GM04504 (cell line): ENCODE data around the gene USP32.

Source experiments
- DNase-seq: peaks from one replicate; pipeline ENCODE4 v3.0.0-alpha.2; 2012; ENCODE audit warnings: low read depth

USP32 gene

DNA sequence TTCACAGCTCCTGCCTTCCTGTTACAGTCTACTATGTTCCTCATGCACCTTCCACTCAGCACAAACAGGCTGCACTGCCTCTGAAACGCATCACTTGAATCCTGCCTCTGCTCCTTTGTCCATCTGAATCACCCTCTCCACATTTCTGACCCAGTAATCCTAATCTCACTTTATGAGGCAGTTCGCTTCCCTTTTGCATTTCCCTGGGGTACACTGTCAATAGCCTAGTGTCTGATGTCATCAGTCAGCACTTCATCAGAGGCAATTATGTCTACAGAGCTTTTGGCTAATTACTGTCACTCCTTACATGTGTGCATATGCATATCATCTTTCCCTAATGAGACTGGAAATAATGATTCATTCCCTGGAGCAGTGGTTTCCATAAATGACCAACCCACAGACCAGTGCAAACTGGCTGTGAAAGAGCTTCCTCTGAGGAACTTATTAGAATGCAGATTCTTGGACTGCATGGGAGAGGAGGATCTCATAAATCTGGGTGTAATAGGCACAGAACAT, 218.6 kb downstream of the USP32 start:
- DNase-seq, result peak; percentile 48

DNA sequence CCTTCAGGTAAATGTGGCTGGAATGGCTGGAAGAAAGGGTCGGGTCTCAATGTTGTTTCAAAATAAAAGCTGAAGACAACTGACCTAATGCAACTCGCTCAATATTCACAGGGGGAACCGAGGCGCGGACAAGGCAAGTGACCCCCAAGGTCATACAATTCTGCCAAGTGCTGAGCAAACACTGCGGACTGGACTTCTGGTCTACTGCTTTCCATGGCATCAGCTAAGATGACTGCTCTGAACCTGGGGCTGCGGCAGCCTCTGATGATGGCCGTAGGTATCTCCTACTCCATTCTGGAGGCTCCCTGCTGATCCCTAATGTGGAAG, 220.2 kb downstream of the USP32 start:
- no peak for DNase-seq

DNA sequence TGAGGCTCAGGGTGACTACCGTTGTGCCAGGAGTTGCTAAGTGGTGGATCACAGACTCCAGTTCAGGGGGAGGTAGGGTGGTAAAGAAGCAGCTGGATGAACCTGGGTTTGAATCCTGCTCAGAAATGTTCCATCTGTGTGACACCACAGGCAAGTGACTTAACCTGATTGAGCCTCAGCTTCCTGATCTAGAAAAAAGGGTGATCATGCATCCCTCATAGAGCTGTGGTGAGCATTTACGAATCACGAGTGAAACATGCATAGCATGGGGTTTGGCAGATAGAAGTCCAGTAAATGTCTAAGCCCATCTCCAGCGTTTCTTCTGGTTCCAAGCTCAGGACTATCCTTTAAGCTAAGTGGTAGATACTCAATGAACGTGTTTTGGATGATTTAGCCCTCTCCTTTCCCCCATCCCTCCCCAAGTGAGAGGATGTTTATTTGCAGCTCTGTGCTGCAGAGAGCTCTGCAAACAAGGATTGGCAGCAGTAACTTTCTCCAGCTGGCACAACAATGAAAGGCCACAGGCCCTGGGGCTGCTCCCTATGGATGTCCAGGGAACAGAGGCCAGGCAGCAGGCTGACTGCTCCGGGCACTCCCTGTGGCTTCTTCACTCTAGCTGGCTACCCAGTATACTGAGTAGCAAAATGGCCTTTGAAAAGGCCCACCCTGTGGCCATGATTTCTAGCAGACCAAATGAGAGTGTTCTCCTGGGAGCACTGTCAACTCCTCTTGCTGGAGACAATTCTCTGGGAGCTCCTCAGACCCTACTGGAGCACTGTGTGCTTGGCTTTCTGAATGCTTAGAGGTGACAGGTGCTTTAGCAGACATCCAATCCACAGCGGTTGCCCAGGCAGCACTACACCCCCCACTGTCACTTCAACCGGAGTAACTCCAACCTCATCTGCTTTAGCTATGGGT, 220.8 kb downstream of the USP32 start:
- DNase-seq, result no peak

DNA sequence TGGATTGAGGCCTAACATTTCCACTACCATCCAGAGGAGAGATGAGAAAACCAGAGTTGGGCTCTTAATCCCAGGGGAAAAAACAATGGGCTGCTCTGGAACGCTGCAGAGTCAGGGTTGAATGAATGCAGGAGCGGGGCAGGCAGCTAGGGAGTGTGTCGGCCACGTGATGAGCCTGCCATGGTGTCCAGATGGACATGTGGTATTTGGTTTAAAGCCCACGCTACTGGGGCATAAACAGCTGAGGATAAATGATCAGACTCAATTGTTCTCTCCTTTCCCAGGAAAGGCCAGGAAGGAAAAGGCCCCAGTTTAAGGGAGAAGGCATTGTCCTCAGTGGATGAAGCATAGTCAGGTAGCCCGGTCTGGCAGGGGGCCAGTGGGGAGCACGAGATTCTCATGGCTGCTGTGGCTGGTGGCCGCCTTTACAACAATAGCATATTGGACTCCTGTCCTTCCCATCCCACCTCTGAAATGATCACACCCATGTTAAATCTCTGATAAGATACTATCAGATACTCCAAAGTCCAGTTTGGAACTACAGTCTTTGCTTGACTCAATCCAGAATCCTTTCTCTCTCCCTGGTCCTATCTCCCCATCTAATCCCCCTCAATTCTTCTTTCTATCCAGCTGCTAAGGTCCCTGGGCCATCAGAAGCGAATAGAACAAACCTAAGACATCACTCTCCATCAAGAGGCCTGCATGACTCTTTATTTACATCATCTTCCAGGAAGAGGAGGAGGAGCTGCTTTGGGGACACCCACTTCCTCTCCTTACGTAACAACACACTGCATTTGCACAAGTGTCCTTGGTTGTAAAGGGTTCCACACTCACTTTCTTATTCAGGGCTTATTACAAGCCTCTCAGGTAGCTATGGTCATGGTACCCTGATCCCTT, 221.8 kb downstream of the USP32 start:
- no peak for DNase-seq

DNA sequence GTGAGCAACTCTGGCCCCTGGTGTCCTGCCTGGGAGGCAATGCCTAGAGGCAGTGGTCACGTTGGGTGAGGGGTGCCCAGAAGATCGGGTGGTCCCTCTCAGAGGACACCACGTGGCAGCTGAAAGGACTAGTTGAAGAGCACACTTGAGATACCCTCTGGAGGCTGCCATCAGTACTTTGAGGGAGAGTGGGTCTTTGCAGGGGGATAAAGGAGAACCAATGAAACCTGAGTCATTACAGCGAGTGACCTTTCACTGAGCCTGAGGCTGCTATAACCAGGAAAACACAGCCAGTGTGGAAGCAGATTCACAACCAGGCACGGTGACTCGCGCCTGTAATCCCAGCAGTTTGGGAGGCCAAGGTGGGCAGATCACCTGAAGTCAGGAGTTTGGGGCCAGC, 223.3 kb downstream of the USP32 start:
- no peak for DNase-seq

DNA sequence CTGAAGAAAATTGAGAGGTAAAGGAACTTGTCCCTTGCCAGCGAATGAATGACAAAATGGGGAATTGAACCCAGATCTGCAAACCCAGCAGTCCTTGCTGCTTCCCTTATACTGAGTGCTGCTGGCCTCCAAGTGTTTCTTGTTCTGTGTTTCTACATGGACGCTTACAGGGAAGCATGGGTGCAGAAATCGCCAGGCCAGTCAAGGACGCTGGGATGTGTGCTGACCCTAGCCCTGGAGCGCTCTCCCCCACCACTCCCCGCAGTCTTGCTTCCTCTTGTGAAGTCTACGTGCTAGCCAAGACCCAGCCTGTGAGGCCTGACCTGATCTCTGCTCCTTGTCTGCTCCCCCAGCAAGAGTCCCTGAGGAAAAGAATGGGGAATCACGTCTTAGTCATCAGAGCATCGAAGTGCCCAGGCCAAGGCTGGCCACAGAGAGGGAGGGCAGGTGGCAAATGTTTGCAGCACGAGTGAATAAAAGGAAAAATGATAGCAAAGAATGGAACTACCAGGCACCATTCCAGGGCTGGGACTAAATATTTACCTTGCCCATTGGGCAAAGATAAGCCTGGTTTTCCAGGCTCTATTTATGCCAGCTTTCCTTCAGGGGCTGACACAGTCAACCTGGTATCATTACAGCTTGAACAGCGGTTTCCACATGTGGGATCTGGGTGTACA, 224.7 kb downstream of the USP32 start:
- no peak for DNase-seq

DNA sequence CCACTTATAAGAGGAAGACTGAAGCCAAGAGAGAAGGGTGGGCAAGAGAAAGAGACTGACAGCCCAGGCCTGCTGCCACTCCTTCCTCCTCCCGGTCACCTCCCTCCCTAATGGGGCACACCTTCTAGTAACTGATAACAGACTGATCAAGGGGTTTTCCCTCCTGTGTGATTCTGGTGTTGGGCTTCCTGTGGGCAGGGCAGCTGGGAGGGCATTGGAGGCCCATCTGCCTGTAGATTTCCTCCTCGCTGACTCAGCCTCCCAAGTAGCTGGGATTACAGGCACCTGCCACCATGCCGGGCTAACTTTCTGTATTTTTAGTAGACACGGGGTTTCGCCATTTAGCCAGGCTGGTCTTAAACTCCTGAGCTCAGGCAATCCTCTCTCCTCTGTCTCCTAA, 226.0 kb downstream of the USP32 start:
- no peak for DNase-seq

DNA sequence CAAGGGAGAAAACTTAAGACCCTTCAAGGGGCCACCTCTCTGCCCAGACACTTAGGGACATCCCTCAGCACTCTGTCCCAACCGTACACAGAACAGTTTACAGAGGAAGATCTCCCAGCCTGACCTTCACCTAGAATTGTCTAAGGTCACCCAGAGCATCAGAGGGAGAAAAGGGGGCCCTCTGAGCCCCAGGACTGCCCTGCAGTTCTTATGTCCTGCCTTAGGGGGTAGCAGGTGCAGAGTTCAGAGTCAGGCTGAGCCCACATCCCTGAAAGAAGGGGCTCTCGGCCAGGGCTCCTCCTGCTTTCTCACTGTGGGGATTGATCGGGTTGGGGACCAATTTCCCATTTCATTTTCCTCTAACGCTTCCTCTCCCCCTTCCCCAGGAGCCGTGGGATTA, 226.7 kb downstream of the USP32 start:
- no peak for DNase-seq

DNA sequence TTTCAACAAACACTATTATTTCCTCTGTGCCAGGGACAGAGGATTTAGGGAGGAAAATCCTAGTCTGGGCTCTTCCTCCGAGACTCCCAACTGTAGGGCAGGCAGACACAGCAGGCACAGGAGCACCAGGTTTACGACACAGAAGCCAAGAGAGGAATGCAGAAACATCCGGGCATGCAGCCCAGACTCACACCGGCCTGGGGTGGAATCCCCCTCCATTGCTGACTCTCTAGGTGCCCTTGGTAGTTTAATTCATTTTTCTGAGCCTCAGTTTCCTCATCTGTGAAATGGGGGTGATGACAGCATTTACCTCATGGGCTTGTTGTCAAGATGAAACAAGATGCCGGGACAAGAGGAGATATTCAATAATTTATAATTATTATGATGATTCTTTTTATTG, 227.2 kb downstream of the USP32 start:
- DNase-seq, result no peak

DNA sequence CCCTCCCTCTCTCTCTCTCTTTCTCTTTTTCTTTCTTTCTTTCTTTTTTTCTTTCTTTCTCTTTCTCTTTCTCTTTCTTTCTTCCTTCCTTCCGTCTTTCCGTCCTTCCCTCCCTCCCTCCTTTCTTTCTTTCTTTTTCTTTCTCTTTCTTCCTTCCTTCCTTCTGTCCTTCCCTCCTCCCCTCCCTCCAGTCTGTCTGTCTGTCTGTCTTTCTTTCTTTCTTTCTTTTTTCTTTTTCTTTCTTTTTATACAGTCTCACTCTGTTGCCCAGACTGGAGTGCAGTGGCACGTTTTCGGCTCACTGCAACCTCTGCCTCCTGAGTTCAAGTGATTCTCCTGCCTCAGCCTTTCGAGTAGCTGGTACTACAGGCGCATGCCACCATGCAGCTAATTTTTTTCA, 227.8 kb downstream of the USP32 start:
- no peak for DNase-seq

DNA sequence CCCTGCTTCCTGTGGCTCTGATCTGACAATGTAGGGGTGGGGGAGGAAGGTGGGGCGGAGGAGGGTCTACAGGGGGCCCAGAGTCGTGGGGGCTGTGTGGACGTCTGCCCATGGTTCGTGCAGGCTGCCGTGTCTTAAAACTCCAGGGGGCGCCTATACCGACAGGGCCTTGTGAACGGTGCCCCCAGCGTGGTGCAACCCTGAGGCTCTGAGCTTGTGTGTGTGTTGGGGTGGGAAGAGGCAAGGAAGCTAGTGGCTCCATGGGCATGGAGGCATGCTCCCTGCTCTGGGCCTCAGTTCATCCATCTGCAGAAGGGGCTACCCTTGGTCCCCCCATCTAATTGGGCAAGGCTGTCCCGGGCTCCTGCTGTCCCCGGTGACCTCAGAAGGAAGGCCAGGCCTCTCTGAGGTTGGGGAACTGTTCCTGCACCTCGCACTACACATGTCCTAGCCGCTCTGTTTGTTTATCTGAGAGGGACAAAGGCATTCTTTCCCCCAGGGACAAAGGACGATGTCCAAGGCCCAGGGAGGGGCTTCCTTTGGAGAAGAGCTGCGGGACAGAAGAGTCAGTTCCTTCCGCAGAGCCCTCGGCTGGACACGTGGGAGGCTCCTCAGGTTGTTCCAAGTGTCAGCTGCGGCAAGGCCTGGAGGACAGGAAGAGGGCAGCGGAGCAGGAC, 228.7 kb downstream of the USP32 start:
- DNase-seq, result no peak

DNA sequence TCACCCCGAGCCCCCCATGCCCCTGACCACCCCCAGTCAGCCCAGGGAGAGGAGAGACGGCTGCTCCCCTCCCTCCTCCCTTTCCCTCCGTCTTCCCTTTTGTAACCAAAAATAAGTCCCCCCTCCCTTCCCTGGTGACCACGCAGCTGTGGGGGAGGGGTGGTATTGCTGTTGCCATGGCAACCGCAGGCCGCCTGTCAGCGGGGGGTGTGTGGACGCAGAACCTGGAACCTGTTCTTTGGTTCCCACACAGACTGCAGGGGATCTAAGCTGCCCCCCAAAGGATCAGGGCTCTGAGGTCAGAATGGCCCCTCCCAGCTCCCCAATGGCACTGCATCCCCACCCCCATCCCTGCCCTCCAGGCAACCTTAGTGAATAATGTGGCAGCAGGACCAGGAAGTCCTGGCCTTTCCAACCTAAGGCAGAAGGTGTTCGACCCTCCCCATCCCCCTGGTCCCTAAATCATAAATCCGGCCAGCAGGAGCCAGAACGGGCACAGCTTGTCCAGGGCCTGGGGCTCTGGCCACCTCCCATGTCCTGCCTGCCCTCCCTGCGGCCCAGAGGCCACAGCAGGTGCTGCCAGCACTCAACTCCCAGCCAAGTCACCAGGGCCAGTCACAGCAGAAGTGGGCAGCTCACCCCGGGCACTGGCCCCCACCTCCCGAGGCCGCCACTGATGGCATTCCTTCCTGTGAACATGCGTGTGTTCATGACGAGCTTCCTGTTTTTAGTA, 230.2 kb downstream of the USP32 start:
- no peak for DNase-seq

DNA sequence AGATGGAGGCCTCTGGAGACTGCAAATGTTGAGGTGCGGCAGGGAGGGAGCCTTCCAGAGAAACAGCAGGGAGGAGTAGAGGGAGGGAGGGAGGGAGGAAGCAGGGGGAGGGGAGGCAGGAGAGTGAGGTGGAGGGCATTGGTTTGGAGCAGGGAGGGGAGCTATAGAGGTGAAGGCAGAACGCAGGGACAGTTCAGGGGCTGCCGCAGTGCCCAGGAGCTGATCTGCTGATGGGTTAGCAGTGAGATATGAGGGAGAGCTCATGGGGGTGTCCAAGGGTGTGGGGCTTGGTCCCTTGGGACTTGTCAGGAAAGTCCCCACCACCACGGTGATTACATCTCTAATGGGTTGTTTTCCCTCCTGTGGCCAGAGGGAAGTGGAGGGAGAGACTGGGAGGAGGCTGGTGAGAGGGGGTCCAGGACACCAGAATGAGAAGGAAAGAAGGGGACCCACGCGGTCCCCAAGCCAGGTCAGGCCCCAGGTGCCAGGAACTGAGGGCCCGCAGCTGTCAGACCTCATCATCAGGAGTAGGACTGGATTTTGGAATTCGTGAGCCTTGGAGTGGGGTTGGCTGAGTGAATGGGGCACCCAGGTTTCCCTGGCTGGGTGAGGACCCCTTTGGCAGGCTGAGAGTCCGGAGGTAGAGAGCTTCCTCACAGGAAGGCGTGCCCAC, 231.0 kb downstream of the USP32 start:
- no peak for DNase-seq

DNA sequence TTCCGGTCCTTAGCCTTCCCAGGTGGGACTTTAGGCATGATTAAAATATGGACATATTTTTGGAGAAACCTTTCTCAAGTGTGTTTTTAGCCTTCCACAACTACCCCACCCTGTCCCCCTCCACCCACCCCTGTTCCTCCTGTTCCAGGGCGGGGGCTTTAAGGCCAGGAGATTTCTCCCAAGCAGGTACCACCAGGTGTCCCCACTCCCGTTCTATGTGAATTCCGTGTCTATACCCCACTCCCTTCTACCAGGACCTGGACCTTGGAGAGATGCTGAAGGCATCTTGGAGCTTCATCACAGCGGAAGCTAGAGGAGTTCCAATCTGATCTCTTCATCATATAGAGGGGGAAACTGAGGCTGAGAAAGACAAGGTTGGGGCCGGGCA, 232.5 kb downstream of the USP32 start:
- DNase-seq, result no peak

DNA sequence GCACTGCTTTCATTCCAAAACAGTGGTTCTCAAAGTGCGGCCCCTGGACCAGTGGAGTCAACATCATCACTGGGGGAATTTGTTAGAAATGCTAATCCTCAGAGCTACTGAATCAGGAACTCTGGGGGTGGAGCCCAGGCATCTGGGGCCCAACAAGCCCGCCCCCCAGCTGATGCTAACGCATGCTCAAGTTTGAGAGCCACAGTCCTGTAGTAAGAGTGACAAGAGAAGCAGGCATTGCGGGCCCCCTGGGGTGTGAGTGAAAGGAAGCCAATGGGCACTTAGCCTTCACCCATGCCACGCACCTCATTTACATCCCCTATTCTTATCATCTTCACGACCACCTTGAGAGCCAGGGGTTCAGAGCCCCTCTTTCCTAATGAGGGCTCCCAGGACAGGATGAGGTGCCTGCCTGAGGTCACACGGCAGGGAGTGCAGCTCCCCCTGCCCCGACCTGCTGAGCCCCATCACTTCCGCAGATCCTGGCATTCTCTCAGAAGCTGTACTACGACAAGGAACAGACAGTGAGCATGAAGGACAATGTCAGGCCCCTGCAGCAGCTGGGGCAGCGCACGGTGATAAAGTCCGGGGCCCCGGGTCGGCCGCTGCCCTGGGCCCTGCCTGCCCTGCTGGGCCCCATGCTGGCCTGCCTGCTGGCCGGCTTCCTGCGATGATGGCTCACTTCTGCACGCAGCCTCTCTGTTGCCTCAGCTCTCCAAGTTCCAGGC, 233.0 kb downstream of the USP32 start:
- no peak for DNase-seq

DNA sequence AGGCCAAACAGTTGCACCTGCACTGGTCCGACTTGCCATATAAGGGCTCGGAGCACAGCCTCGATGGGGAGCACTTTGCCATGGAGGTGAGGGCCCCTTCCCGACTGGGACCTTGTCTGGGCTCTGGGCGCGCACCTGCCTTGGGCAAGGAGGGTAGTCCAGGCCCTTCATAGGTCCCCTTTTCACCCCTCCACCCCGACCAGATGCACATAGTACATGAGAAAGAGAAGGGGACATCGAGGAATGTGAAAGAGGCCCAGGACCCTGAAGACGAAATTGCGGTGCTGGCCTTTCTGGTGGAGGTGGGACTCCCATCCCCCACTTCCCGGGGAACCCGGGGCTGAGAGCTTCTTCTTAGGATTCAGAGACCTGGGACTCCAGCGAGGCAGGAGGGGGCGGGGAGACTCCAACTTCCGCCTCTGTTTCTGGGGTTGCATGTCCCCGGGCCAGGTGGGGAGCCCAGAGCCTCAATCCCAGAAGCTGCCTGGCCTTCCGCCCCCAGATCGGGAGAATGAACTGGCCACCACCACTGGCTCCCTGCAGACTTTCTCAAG, 234.4 kb downstream of the USP32 start:
- DNase-seq, result no peak

DNA sequence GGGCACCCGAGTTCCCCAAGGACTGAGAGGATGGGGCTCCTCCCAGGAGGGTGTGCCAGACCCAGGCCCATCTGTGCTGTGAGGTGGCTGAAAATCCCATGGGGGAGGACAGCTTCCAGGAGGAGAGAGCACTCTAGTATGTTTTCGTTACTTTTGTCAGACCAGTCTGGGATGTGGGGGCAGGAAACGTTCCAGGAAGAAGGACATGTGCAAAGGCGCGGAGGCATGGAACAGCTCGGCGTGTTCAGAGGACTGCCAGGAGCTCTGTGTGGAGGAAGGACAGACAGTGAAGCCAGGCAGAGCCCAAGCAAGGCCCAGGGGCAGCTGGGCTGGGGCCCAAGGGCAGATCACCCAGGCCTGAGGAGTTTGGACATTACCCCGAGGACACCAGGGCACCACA, 235.2 kb downstream of the USP32 start:
- no peak for DNase-seq

DNA sequence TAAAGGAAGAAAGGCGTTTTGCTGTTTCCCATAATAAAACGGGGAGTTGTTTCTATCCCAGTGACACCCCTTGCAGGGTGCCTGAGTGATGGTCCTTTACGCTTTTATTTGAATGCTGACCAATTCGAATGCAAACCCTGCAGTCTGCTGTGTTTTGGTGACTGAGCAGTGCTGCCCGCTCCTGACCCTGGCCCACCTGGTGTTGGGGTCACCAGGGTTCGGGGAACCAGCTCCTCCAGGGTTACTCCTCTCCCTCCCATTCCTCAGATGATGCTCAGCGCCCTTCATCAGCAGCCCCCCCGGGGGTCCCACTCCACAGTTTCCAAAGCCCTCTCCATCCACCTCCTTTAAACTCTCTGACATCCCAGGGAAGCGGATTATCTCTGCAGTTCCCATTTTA, 236.1 kb downstream of the USP32 start:
- no peak for DNase-seq

DNA sequence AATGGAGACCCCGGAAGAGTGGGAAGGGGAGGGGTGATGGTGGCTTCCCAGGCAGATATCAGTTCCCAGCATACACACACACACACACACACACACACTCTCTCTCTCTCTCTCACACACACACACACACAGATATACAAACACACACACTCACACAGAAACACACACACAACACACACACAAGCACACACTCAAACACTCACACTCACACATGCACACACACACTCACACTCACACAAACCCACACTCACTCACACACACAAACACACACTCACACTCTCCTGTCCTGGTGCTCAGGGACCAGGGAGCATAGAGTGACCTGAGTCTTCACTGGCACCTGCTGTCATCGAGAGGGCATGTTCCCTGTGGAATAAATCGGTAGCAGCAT, 236.5 kb downstream of the USP32 start:
- no peak for DNase-seq
